GM13977 (cell line): Measurements from ENCODE around the gene HTR1D.
"Not testable (repeated sequence)": the region's sequence is repeated elsewhere in the genome, so short reads cannot be mapped to it uniquely, and the experiment has no call there.

Experiments
- DNase-seq: peaks from one replicate; pipeline ENCODE4 v3.0.0; 2012; ENCODE audit warnings: low spot score
- in situ Hi-C: fragments of 300-500 bp; cut with MboI; formaldehyde crosslinking; loops from one replicate; pipeline ENCODE4 v1.12.0; 2022; ENCODE audit warnings: low sequenced_read_pairs, low pct_unique_long_range_greater_than_20kb, mixed read lengths, inconsistent platforms; ENCODE audit not compliant: unreplicated experiment
- TF ChIP-seq, protein P1 (sequence below): IDR thresholded peaks from 2 replicates; pipeline ENCODE4 v1.5.1; 2012; ENCODE audit warnings: mild to moderate bottlenecking, control low read depth; ENCODE audit not compliant: insufficient read depth; ENCODE audit errors: extremely low read depth, missing control alignments

HTR1D gene

DNA sequence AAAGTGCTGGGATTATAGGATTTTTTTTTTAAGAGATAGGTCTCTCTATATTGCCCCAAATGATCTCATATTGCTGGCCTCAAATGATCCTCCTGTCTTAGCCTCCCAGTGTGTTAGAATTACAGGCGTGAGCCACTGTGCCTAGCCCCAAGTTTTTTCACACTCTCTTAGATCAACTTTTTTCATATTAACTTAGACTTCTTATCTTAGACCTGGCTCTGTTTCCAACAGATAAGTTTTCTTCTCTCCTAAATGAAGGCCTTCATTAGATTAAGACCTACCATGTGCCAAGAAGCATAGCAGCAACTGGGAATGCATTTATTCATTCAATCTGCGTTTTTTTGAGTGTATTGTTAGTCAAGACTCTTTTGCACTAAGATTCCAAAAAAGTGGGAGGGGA is 20.2 kb upstream of the HTR1D start:
- DNase-seq: no peak
- in situ Hi-C loops: no loop called here
- TF ChIP-seq, protein P1, sequence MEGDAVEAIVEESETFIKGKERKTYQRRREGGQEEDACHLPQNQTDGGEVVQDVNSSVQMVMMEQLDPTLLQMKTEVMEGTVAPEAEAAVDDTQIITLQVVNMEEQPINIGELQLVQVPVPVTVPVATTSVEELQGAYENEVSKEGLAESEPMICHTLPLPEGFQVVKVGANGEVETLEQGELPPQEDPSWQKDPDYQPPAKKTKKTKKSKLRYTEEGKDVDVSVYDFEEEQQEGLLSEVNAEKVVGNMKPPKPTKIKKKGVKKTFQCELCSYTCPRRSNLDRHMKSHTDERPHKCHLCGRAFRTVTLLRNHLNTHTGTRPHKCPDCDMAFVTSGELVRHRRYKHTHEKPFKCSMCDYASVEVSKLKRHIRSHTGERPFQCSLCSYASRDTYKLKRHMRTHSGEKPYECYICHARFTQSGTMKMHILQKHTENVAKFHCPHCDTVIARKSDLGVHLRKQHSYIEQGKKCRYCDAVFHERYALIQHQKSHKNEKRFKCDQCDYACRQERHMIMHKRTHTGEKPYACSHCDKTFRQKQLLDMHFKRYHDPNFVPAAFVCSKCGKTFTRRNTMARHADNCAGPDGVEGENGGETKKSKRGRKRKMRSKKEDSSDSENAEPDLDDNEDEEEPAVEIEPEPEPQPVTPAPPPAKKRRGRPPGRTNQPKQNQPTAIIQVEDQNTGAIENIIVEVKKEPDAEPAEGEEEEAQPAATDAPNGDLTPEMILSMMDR: no peak

DNA sequence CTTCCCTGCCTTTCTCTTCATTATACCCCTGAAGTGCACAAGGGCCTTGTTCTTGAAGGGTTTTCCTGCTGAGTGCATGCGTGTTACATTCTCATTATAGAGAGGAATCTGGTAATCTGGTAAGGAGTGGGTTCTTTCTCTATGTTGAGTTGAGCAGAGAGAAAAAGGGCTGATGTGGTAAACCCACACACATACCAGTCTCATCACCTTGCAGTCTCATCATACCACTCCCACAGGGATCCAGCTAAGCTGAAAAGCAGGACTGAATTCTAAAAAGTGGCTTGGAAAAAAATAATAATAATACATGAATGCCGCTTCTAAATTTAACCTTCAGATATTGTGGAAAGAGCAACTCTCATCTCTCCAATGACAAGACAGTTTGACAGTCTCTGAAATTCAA is 10.5 kb upstream of the HTR1D start:
- DNase-seq: no peak
- in situ Hi-C loops: no loop called here
- TF ChIP-seq, protein P1: no peak

DNA sequence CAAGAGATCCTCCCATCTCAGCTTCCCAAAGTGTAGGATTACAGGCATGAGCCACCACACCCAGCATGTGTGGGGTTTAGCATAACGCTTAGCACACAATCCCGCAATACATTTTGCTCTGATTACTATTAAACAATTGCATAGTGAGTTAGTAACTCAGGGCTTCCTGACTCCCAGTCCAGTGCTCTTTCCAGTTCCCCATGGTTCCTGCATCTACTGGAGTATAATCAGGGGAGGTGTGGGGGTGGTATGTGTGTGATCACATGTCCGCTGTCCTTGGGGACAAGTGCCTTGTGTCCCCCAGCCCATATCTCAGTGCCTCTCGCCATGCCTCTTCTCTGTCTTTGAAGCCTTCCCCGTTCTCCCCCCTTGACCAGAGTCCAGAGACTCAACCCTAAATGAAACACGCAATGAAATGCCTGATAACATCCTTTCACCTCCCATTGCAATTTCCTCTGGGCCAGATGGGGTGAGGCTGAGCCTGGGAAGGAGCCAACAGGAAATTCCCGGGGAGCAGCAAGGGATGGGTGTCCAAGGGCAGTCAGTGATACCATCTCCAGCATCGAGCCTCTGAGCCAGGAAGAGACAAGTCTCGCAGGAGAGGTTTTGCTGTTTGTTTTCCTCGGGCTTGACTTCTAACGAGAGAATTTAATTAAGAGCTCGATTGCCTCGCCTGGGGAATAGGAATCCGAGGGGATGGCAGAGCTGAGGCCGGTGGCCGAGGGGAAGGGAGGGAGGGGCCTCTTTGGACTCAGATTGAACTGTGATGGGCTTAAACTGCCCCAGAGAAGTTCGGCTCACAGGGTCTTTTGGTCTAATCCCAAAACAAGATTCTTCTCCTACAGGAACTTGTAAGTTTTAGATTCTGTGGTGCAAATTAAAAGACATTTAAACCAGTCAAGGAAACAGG is 7.7 kb upstream of the HTR1D start:
- DNase-seq: no peak
- TF ChIP-seq, protein P1: no peak
- in situ Hi-C loops: no loop called here

DNA sequence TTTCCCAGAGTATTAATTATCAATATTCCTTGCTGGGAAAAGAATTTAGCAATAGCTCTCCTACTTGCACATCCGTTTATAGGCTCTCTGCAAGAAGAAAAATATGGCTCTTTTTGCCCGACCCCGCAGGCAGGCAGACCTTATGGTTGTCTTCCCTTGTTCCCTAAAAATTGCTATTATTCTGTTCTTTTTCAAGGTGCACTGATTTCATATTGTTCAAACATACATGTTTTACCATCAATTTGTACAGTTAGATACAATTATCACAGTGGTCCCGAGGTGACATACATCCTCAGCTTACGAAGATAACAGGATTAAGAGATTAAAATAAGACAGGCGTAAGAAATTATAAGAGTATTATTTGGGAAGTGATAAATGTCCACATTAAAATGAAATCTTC is 6.7 kb upstream of the HTR1D start:
- in situ Hi-C loops, DNase-seq: not testable (repeated sequence)

DNA sequence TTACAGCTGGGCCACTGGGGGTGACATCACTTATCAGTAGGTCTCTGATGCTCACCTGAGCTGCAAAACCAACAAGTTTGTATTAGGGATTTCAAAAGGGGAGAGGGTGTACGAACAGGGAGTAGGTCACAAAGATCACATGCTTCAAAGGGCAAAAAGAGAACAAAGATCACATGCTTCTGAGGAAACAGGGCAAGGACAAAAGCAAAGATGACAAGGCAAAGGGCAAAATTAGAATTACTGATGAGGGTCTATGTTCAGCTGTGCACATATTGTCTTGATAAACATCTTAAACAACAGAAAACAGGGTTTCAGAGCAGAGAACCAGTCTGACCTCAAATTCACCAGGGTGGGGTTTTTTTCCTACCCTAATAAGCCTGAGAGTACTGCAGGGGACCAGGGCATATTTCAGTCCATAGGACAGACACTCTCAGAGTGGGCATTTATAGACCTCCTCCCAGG is 6.2 kb upstream of the HTR1D start:
- in situ Hi-C loops, DNase-seq: not testable (repeated sequence)

DNA sequence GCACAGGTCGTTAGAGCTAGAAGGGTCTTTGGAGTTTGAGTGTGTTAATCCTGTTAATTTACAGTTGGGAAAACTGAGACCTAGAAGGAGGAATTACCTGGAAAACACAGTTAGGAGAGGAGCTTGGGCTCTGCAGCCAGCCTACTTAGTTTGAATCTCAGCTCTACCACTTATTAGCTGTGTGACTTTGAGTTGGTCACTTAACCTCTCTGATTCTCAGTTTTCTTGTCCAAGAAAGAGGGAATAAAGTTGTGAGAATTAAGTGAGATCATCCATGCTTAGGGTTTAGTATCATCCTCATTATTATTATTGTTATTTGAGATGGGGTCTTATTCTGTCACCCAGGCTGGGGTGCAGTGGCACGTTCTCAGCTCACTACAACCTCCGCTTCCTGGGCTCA is 5.4 kb upstream of the HTR1D start:
- DNase-seq: no peak
- in situ Hi-C loops: no loop called here
- TF ChIP-seq, protein P1: no peak

DNA sequence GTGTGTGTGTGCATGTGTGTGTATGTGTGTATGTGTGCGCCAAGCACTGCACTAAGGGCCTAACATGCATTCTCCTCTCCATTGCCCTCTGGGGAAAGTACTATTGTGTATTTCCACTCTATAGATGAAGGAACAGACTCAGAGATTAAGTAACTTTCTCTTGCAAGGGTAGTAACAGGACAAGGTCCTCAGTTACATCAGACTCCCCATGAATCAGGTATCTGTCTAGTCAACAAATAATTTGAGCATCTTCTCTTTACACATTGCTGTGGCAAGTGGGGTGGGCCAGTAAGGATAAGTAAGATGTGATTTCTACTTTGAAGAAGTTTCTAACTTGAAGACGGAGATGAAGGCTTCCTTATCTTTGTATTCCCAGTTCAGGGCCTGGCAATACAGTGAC is 5.0 kb upstream of the HTR1D start:
- in situ Hi-C loops: no loop called here
- TF ChIP-seq, protein P1: no peak
- DNase-seq: no peak
